ENCODE results near the gene PRPF40A.

The PRPF40A gene

GRCh38 chr2:152611458-152612231, 105.6 kb downstream of the PRPF40A start:
- no peaks in the 10 kb centered on the region for H3K9me3 ChIP-seq (ENCODE audit: severe bottlenecking)
- peak; percentile 59; the same call in 1 of the 3 replicates for ATAC-seq (ENCODE audit: low read depth)
- no peaks in the 10 kb centered on the region for H3K27me3 ChIP-seq (ENCODE audit: insufficient read depth, poor library complexity, severe bottlenecking)
- no peak overlapping the region for H3K27ac ChIP-seq (ENCODE audit: poor library complexity, severe bottlenecking)
- no peak for TF ChIP-seq CTCF (IDR thresholded peaks at IDR 0.05; ENCODE audit: poor library complexity, severe bottlenecking)
- no peaks in the 10 kb centered on the region for H3K4me1 ChIP-seq (ENCODE audit: insufficient read depth, poor library complexity, severe bottlenecking)
- H3K36me3 ChIP-seq (ENCODE audit: low read depth), result peaks cover 36% of the 10 kb centered on the region
- no peak overlapping the region for H3K4me3 ChIP-seq (ENCODE audit: severe bottlenecking)
- no peak for DNase-seq (ENCODE audit: low spot score)

DNA sequence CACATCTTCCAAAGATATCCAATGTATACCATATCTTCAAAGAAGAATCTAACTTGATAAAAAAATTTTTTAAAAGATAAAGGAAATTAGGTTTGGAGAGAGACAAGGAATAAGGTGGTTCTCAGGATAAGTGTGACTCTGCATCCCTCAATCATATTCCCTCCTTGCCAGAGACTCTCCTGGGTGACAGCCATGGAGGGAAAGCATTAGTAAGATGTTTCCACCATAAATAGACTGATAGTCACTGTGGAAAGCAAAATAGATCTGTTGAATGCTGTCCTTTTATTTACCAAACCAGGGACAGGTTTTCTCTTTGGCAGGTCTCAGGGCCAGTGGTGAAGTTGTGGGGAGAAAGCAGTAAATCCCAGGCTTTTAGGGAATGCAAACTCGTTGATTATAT, 107.6 kb downstream of the PRPF40A start:
- H3K9me3 ChIP-seq (ENCODE audit: severe bottlenecking), result no peaks in the 10 kb centered on the region
- DNase-seq (ENCODE audit: low spot score), result no peak
- no peak for ATAC-seq (ENCODE audit: low read depth)
- no peaks in the 10 kb centered on the region for H3K4me1 ChIP-seq (ENCODE audit: insufficient read depth, poor library complexity, severe bottlenecking)
- no peak for TF ChIP-seq CTCF (IDR thresholded peaks at IDR 0.05; ENCODE audit: poor library complexity, severe bottlenecking)
- no peaks in the 10 kb centered on the region for H3K27me3 ChIP-seq (ENCODE audit: insufficient read depth, poor library complexity, severe bottlenecking)
- H3K36me3 ChIP-seq (ENCODE audit: low read depth), result peaks cover 24% of the 10 kb centered on the region
- H3K27ac ChIP-seq (ENCODE audit: poor library complexity, severe bottlenecking), result no peak overlapping the region
- H3K4me3 ChIP-seq (ENCODE audit: severe bottlenecking), result no peak overlapping the region

DNA sequence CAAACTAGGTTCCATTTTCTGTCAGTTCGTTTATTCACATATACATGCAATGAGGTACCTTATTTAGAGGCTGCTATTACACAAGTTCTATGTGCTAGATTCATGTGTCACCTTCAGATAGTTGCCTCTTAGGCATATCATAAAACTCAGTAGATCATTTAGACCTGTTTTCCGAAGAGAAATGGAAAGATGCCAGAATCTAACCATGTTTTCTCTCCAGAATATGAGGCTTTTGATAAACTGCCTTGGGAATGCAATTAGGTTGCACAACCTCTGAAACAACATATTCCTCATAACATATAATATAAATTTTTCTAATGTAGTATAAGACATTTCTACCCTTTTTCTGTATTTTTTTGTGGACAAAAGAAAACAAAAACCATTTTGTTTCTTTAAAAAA, 108.1 kb downstream of the PRPF40A start:
- ATAC-seq (ENCODE audit: low read depth) (no peak), DNase-seq (ENCODE audit: low spot score) (no peak)
- no peaks in the 10 kb centered on the region for H3K4me1 ChIP-seq (ENCODE audit: insufficient read depth, poor library complexity, severe bottlenecking)
- H3K9me3 ChIP-seq (ENCODE audit: severe bottlenecking), result no peaks in the 10 kb centered on the region
- no peaks in the 10 kb centered on the region for H3K27me3 ChIP-seq (ENCODE audit: insufficient read depth, poor library complexity, severe bottlenecking)
- peaks cover 24% of the 10 kb centered on the region for H3K36me3 ChIP-seq (ENCODE audit: low read depth)
- H3K27ac ChIP-seq (ENCODE audit: poor library complexity, severe bottlenecking), result no peak overlapping the region
- no peak for TF ChIP-seq CTCF (IDR thresholded peaks at IDR 0.05; ENCODE audit: poor library complexity, severe bottlenecking)
- H3K4me3 ChIP-seq (ENCODE audit: severe bottlenecking), result no peak overlapping the region

- Histone ChIP-seq H3K4me3 (ENCODE audit: severe bottlenecking) (no peak overlapping the region), H3K4me1 (ENCODE audit: insufficient read depth, poor library complexity, severe bottlenecking) (no peaks in the 10 kb centered on the region), H3K9me3 (ENCODE audit: severe bottlenecking) (no peaks in the 10 kb centered on the region), H3K36me3 (ENCODE audit: low read depth) (peaks cover 13% of the 10 kb centered on the region), H3K27ac (ENCODE audit: poor library complexity, severe bottlenecking) (no peak overlapping the region), H3K27me3 (ENCODE audit: insufficient read depth, poor library complexity, severe bottlenecking) (no peaks in the 10 kb centered on the region)
- ATAC-seq (ENCODE audit: low read depth) (no peak), DNase-seq (ENCODE audit: low spot score) (no peak)
- no peak for TF ChIP-seq CTCF (IDR thresholded peaks at IDR 0.05; ENCODE audit: poor library complexity, severe bottlenecking)
Observed at GRCh38 chr2:152607793-152608300, 109.4 kb downstream of the PRPF40A start.

GRCh38 chr2:152606941-152607340, 110.3 kb downstream of the PRPF40A start:
- Histone ChIP-seq H3K9me3 (ENCODE audit: severe bottlenecking) (no peaks in the 10 kb centered on the region), H3K4me1 (ENCODE audit: insufficient read depth, poor library complexity, severe bottlenecking) (no peaks in the 10 kb centered on the region), H3K27ac (ENCODE audit: poor library complexity, severe bottlenecking) (no peak overlapping the region), H3K36me3 (ENCODE audit: low read depth) (peaks cover 9% of the 10 kb centered on the region; the same call in 1 of the 2 replicates), H3K4me3 (ENCODE audit: severe bottlenecking) (no peak overlapping the region), H3K27me3 (ENCODE audit: insufficient read depth, poor library complexity, severe bottlenecking) (no peaks in the 10 kb centered on the region)
- no peak for TF ChIP-seq CTCF (IDR thresholded peaks at IDR 0.05; ENCODE audit: poor library complexity, severe bottlenecking)
- DNase-seq (ENCODE audit: low spot score) (no peak), ATAC-seq (ENCODE audit: low read depth) (no peak)
